GM12864 (cell line): ENCODE measurements around the gene FOXE1.
A peak's percentile ranks its signal among the peaks of the same experiment; 100 is the strongest.

Experiments
- DNase-seq: peaks from one replicate; pipeline ENCODE4 v3.0.0-alpha.2; 2011; ENCODE audit warnings: low read depth
- H3K4me3 ChIP-seq: 2 replicates; pipeline ENCODE4 v1.5.1; 2011; ENCODE audit warnings: mild to moderate bottlenecking, low read depth, low read length, control low read depth
- CTCF ChIP-seq: IDR thresholded peaks from 2 replicates; pipeline ENCODE4 v1.5.1; 2011; ENCODE audit warnings: low read depth, mild to moderate bottlenecking, moderate library complexity, low read length, control low read depth, inconsistent platforms; ENCODE audit errors: missing control alignments

Gene FOXE1

GRCh38 chr9:97846347-97846746 is 6.7 kb upstream of the FOXE1 start:
- H3K4me3 ChIP-seq = no peak overlapping the region
- no peak for TF ChIP-seq CTCF
- DNase-seq = no peak

GRCh38 chr9:97847474-97848214 is 5.4 kb upstream of the FOXE1 start:
- H3K4me3 ChIP-seq = no peak overlapping the region
- TF ChIP-seq CTCF = no peak
- DNase-seq = no peak

GRCh38 chr9:97848215-97848479 is 4.9 kb upstream of the FOXE1 start:
- no peak for DNase-seq
- no peak overlapping the region for H3K4me3 ChIP-seq
- peak; percentile 3 for TF ChIP-seq CTCF

- peak overlapping the region; percentile 4; the same call in 1 of the 2 replicates for H3K4me3 ChIP-seq
- DNase-seq = no peak
- no peak for TF ChIP-seq CTCF
These were observed 4.4 kb upstream of the FOXE1 start for GRCh38 chr9:97848480-97849237.

GRCh38 chr9:97849980-97850379 is 3.0 kb upstream of the FOXE1 start:
- no peak for TF ChIP-seq CTCF
- H3K4me3 ChIP-seq = no peak overlapping the region
- DNase-seq = no peak

GRCh38 chr9:97850746-97851445 is 2.1 kb upstream of the FOXE1 start:
- H3K4me3 ChIP-seq = no peak overlapping the region
- DNase-seq = no peak
- TF ChIP-seq CTCF = no peak
